ENCODE results near the gene SNX8.

SNX8 gene

GRCh38 chr7:2219606-2220005, 94.6 kb downstream of the SNX8 start:
- Histone ChIP-seq H3K4me3 (ENCODE audit: severe bottlenecking) (no peak overlapping the region), H3K9me3 (ENCODE audit: severe bottlenecking) (no peaks in the 10 kb centered on the region), H3K36me3 (ENCODE audit: low read depth) (peaks cover 59% of the 10 kb centered on the region), H3K27me3 (ENCODE audit: insufficient read depth, poor library complexity, severe bottlenecking) (no peaks in the 10 kb centered on the region), H3K4me1 (ENCODE audit: insufficient read depth, poor library complexity, severe bottlenecking) (peaks cover under 1% of the 10 kb centered on the region), H3K27ac (ENCODE audit: poor library complexity, severe bottlenecking) (no peak overlapping the region)
- TF ChIP-seq CTCF (IDR thresholded peaks at IDR 0.05; ENCODE audit: poor library complexity, severe bottlenecking) = no peak
- DNase-seq (ENCODE audit: low spot score) (no peak), ATAC-seq (ENCODE audit: low read depth) (no peak)

GRCh38 chr7:2219136-2219535, 95.1 kb downstream of the SNX8 start:
- Histone ChIP-seq H3K9me3 (ENCODE audit: severe bottlenecking) (no peaks in the 10 kb centered on the region), H3K27ac (ENCODE audit: poor library complexity, severe bottlenecking) (no peak overlapping the region), H3K4me1 (ENCODE audit: insufficient read depth, poor library complexity, severe bottlenecking) (no peaks in the 10 kb centered on the region), H3K4me3 (ENCODE audit: severe bottlenecking) (no peak overlapping the region), H3K27me3 (ENCODE audit: insufficient read depth, poor library complexity, severe bottlenecking) (no peaks in the 10 kb centered on the region), H3K36me3 (ENCODE audit: low read depth) (peaks cover 59% of the 10 kb centered on the region)
- peak; percentile 67 for DNase-seq (ENCODE audit: low spot score)
- no peak for ATAC-seq (ENCODE audit: low read depth)
- TF ChIP-seq CTCF (IDR thresholded peaks at IDR 0.05; ENCODE audit: poor library complexity, severe bottlenecking) = no peak

- peak; percentile 58 for DNase-seq (ENCODE audit: low spot score)
- Histone ChIP-seq H3K4me1 (ENCODE audit: insufficient read depth, poor library complexity, severe bottlenecking) (no peaks in the 10 kb centered on the region), H3K9me3 (ENCODE audit: severe bottlenecking) (no peaks in the 10 kb centered on the region), H3K27me3 (ENCODE audit: insufficient read depth, poor library complexity, severe bottlenecking) (no peaks in the 10 kb centered on the region), H3K4me3 (ENCODE audit: severe bottlenecking) (no peak overlapping the region), H3K27ac (ENCODE audit: poor library complexity, severe bottlenecking) (no peak overlapping the region), H3K36me3 (ENCODE audit: low read depth) (peaks cover 57% of the 10 kb centered on the region)
- ATAC-seq (ENCODE audit: low read depth) = no peak
- TF ChIP-seq CTCF (IDR thresholded peaks at IDR 0.05; ENCODE audit: poor library complexity, severe bottlenecking) = no peak
Observed at GRCh38 chr7:2218444-2218785, 95.8 kb downstream of the SNX8 start.

GRCh38 chr7:2217716-2218443, 96.4 kb downstream of the SNX8 start:
- peaks cover 57% of the 10 kb centered on the region for H3K36me3 ChIP-seq (ENCODE audit: low read depth)
- H3K27me3 ChIP-seq (ENCODE audit: insufficient read depth, poor library complexity, severe bottlenecking) = no peaks in the 10 kb centered on the region
- no peak overlapping the region for H3K27ac ChIP-seq (ENCODE audit: poor library complexity, severe bottlenecking)
- H3K4me1 ChIP-seq (ENCODE audit: insufficient read depth, poor library complexity, severe bottlenecking) = no peaks in the 10 kb centered on the region
- DNase-seq (ENCODE audit: low spot score) (no peak), ATAC-seq (ENCODE audit: low read depth) (no peak)
- no peaks in the 10 kb centered on the region for H3K9me3 ChIP-seq (ENCODE audit: severe bottlenecking)
- H3K4me3 ChIP-seq (ENCODE audit: severe bottlenecking) = no peak overlapping the region
- no peak for TF ChIP-seq CTCF (IDR thresholded peaks at IDR 0.05; ENCODE audit: poor library complexity, severe bottlenecking)

GRCh38 chr7:2217206-2217605, 97.0 kb downstream of the SNX8 start:
- DNase-seq (ENCODE audit: low spot score) = no peak
- Histone ChIP-seq H3K4me3 (ENCODE audit: severe bottlenecking) (no peak overlapping the region), H3K9me3 (ENCODE audit: severe bottlenecking) (no peaks in the 10 kb centered on the region), H3K4me1 (ENCODE audit: insufficient read depth, poor library complexity, severe bottlenecking) (no peaks in the 10 kb centered on the region), H3K27ac (ENCODE audit: poor library complexity, severe bottlenecking) (no peak overlapping the region), H3K36me3 (ENCODE audit: low read depth) (peaks cover 58% of the 10 kb centered on the region), H3K27me3 (ENCODE audit: insufficient read depth, poor library complexity, severe bottlenecking) (no peaks in the 10 kb centered on the region)
- no peak for ATAC-seq (ENCODE audit: low read depth)
- no peak for TF ChIP-seq CTCF (IDR thresholded peaks at IDR 0.05; ENCODE audit: poor library complexity, severe bottlenecking)

All from RWPE2 (cell line).